ENCODE results near the gene CCDC50.

The CCDC50 gene

DNA sequence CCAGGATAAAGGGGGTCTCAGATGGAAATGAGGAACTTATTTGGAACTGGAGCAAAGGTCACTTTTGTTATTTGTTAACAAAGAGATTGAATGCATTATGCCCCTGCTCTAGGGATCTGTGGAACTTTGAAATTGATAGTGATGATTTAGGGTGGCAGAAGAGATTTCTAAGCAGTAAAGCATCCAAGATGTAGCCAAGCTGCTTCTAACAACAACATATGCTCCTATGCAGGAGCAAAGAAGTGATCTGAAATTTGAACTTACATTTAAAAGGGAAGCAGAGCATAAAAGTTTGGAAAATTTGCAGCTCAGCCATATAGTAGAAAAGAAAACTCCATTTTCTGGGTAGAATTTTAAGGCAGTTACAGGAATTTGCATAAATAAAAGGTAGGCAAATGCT is 30.3 kb upstream of the CCDC50 start:
- H2AFZ ChIP-seq (ENCODE audit: low read depth, low read length), result no peak overlapping the region
- H3K9ac ChIP-seq (ENCODE audit: low read depth, low read length), result no peak overlapping the region
- H3K4me1 ChIP-seq (ENCODE audit: insufficient read depth, low read length), result no peaks in the 10 kb centered on the region
- H3K79me2 ChIP-seq (ENCODE audit: insufficient read depth, low read length), result no peaks in the 10 kb centered on the region
- H3K9me3 ChIP-seq (ENCODE audit: insufficient read depth, low read length, severe bottlenecking), result no peaks in the 10 kb centered on the region
- H3K27ac ChIP-seq (ENCODE audit: low read length), result no peak overlapping the region
- H3K4me2 ChIP-seq (ENCODE audit: insufficient read depth, low read length), result no peak overlapping the region
- no peak for DNase-seq
- ATAC-seq (ENCODE audit: insufficient read depth, low read depth), result no peak
- no peaks in the 10 kb centered on the region for H4K20me1 ChIP-seq (ENCODE audit: insufficient read depth, low read length)
- H3K27me3 ChIP-seq (ENCODE audit: insufficient read depth, low read length, poor library complexity), result no peaks in the 10 kb centered on the region
- H3K4me3 ChIP-seq (ENCODE audit: low read depth in 1 of 2, low read length in 2 of 2), result no peak overlapping the region
- no peaks in the 10 kb centered on the region for H3K36me3 ChIP-seq (ENCODE audit: insufficient read depth, low read length)
- no peak for TF ChIP-seq EZH2 (IDR thresholded peaks at IDR 0.05; ENCODE audit: borderline replicate concordance, low read depth, low read length, severe bottlenecking)
- TF ChIP-seq, protein P1, sequence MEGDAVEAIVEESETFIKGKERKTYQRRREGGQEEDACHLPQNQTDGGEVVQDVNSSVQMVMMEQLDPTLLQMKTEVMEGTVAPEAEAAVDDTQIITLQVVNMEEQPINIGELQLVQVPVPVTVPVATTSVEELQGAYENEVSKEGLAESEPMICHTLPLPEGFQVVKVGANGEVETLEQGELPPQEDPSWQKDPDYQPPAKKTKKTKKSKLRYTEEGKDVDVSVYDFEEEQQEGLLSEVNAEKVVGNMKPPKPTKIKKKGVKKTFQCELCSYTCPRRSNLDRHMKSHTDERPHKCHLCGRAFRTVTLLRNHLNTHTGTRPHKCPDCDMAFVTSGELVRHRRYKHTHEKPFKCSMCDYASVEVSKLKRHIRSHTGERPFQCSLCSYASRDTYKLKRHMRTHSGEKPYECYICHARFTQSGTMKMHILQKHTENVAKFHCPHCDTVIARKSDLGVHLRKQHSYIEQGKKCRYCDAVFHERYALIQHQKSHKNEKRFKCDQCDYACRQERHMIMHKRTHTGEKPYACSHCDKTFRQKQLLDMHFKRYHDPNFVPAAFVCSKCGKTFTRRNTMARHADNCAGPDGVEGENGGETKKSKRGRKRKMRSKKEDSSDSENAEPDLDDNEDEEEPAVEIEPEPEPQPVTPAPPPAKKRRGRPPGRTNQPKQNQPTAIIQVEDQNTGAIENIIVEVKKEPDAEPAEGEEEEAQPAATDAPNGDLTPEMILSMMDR (IDR thresholded peaks at IDR 0.05; ENCODE audit: borderline replicate concordance, extremely low read depth, low read length, poor library complexity, severe bottlenecking), result no peak

DNA sequence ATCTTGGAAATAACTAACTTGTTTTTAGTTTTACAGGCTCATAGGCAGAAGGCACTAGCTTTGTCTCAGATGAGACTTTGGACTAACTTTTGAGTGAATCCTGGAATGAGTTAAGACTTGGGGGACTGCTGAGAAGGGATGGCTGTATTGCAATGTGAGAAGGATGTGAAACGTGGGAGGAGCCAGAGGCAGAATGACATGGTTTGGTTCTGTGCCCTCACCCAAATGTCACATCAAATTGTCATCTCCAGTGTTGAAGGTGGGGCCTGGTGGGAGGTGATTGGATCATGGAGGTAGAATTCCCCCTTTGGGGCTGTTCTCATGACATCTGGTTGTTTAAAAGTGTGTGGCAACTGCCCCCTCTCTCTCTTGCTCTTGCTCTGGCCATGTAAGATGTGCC is 28.8 kb upstream of the CCDC50 start:
- Histone ChIP-seq H2AFZ (ENCODE audit: low read depth, low read length) (no peak overlapping the region), H3K36me3 (ENCODE audit: insufficient read depth, low read length) (no peaks in the 10 kb centered on the region), H3K27ac (ENCODE audit: low read length) (no peak overlapping the region), H3K9ac (ENCODE audit: low read depth, low read length) (no peak overlapping the region), H3K4me2 (ENCODE audit: insufficient read depth, low read length) (no peak overlapping the region), H3K4me3 (ENCODE audit: low read depth in 1 of 2, low read length in 2 of 2) (no peak overlapping the region), H3K27me3 (ENCODE audit: insufficient read depth, low read length, poor library complexity) (no peaks in the 10 kb centered on the region), H3K4me1 (ENCODE audit: insufficient read depth, low read length) (no peaks in the 10 kb centered on the region), H3K79me2 (ENCODE audit: insufficient read depth, low read length) (no peaks in the 10 kb centered on the region), H3K9me3 (ENCODE audit: insufficient read depth, low read length, severe bottlenecking) (no peaks in the 10 kb centered on the region), H4K20me1 (ENCODE audit: insufficient read depth, low read length) (no peaks in the 10 kb centered on the region)
- no peak for ATAC-seq (ENCODE audit: insufficient read depth, low read depth)
- no peak for DNase-seq
- TF ChIP-seq EZH2 (IDR thresholded peaks at IDR 0.05; ENCODE audit: borderline replicate concordance, low read depth, low read length, severe bottlenecking), result no peak
- TF ChIP-seq, protein P1 (IDR thresholded peaks at IDR 0.05; ENCODE audit: borderline replicate concordance, extremely low read depth, low read length, poor library complexity, severe bottlenecking), result no peak

DNA sequence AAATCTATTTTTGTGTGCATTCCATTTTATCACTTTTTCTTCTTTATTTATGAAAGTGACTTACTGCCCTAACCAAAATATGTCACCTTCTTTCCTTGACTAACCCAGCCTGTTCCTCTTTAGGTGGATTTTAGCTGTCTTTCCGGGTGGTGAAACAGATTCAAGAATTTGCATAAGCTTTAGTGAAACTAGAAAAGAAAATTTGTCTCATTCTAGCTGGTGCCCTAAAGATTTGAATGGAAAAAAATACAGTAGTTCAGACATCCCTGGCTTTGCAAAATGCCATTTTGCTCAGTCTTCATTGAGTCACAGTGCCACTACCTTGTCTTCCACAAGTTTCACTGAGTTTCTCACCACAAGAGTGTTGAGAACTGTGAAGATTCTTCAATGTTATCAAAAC is 28.2 kb upstream of the CCDC50 start:
- no peak overlapping the region for H3K9ac ChIP-seq (ENCODE audit: low read depth, low read length)
- H3K4me3 ChIP-seq (ENCODE audit: low read depth in 1 of 2, low read length in 2 of 2), result no peak overlapping the region
- H2AFZ ChIP-seq (ENCODE audit: low read depth, low read length), result no peak overlapping the region
- no peak overlapping the region for H3K27ac ChIP-seq (ENCODE audit: low read length)
- DNase-seq (no peak), ATAC-seq (ENCODE audit: insufficient read depth, low read depth) (no peak)
- H4K20me1 ChIP-seq (ENCODE audit: insufficient read depth, low read length), result no peaks in the 10 kb centered on the region
- H3K36me3 ChIP-seq (ENCODE audit: insufficient read depth, low read length), result no peaks in the 10 kb centered on the region
- H3K79me2 ChIP-seq (ENCODE audit: insufficient read depth, low read length), result no peaks in the 10 kb centered on the region
- H3K4me2 ChIP-seq (ENCODE audit: insufficient read depth, low read length), result no peak overlapping the region
- no peaks in the 10 kb centered on the region for H3K4me1 ChIP-seq (ENCODE audit: insufficient read depth, low read length)
- no peak for TF ChIP-seq EZH2 (IDR thresholded peaks at IDR 0.05; ENCODE audit: borderline replicate concordance, low read depth, low read length, severe bottlenecking)
- TF ChIP-seq, protein P1 (IDR thresholded peaks at IDR 0.05; ENCODE audit: borderline replicate concordance, extremely low read depth, low read length, poor library complexity, severe bottlenecking), result no peak
- H3K27me3 ChIP-seq (ENCODE audit: insufficient read depth, low read length, poor library complexity), result no peaks in the 10 kb centered on the region
- no peaks in the 10 kb centered on the region for H3K9me3 ChIP-seq (ENCODE audit: insufficient read depth, low read length, severe bottlenecking)
